B cell (primary cell): Measurements from ENCODE around the gene ZNF189. TPM values are rescaled to one million over a fixed set of nuclear protein-coding genes. Genes with fewer than 3 reads are reported as not detected.

Source experiments
- ATAC-seq: fragments of 200-7000 bp; cut with Tn5 transposase; one replicate; pipeline ENCODE4 v1.10.0; 2021; ENCODE audit warnings: low read depth, mild to moderate bottlenecking, moderate number of reproducible peaks, moderate library complexity
- CTCF ChIA-PET: fragments of 350-600 bp; sonication (Branson Sonifier 250); formaldehyde crosslinking; loops from one replicate; lab custom pipeline; 2021; ENCODE audit warnings: antibody characterized with exemption, inconsistent platforms; lab: Charles Lee
- POLR2A ChIA-PET: fragments of 350-600 bp; sonication (Branson Sonifier 250); formaldehyde crosslinking; loops from one replicate; lab custom pipeline; 2021; ENCODE audit warnings: antibody characterized with exemption; lab: Charles Lee
- DNase-seq: peaks from one replicate; pipeline ENCODE4 v3.0.0; 2013
- H2AFZ ChIP-seq: 2 replicates; pipeline ENCODE4 v1.6.1; 2012; ENCODE audit warnings: mild to moderate bottlenecking, low read depth, low read length; ENCODE audit not compliant: insufficient read depth, poor library complexity, severe bottlenecking
- H3K27ac ChIP-seq, 2 donors: 1 replicate in 1 of 2; 2 replicates in 1 of 2; pipeline ENCODE4 v1.5.1; 2012 to 2013; ENCODE audit warnings: low read length in 2 of 2, mild to moderate bottlenecking in 2 of 2, moderate library complexity in 1 of 2
- H3K27me3 ChIP-seq, 4 experiments: fragments of 200-600 bp in 1 of 4; sonication (generic) in 1 of 4; replicated peaks in 1 of 4; 1 replicate in 2 of 4; 2 replicates in 2 of 4; pipeline versions ENCODE4 v1.6.1 to v1.7.0; 2013 to 2016; ENCODE audit warnings: low read length in 3 of 4, mild to moderate bottlenecking in 2 of 4, mixed read lengths in 1 of 4, moderate library complexity in 1 of 4; ENCODE audit not compliant: insufficient read depth in 4 of 4, control insufficient read depth in 3 of 4; ENCODE audit errors: control extremely low read depth in 1 of 4
- H3K36me3 ChIP-seq, 2 experiments: replicated peaks in 1 of 2; 1 replicate in 1 of 2; 2 replicates in 1 of 2; pipeline versions ENCODE4 v1.6.1 to v1.7.1; 2013; ENCODE audit warnings: low read length in 1 of 2; ENCODE audit not compliant: insufficient read depth in 2 of 2, control insufficient read depth in 1 of 2; ENCODE audit errors: control extremely low read depth in 1 of 2, extremely low read depth in 1 of 2
- H3K4me1 ChIP-seq, 2 donors: fragments of 200-600 bp in 1 of 2; sonication (generic) in 1 of 2; 1 replicate in 1 of 2; 2 replicates in 1 of 2; pipeline versions ENCODE4 v1.5.1 to v1.6.1; 2013 to 2017; ENCODE audit warnings: low read length in 2 of 2; ENCODE audit not compliant: control insufficient read depth in 2 of 2, insufficient read depth in 2 of 2
- H3K4me2 ChIP-seq: replicated peaks from 2 replicates; pipeline ENCODE3; 2012; ENCODE audit warnings: mild to moderate bottlenecking, low read depth, low read length; ENCODE audit not compliant: poor library complexity, severe bottlenecking
- H3K4me3 ChIP-seq, 5 experiments: fragments of 200-600 bp in 1 of 5; sonication (generic) in 1 of 5; 1 replicate in 3 of 5; 2 replicates in 2 of 5; pipeline versions ENCODE4 v1.5.1 to v1.7.0; 2011 to 2016; ENCODE audit warnings: low read length in 4 of 5, mild to moderate bottlenecking in 4 of 5, low read depth in 2 of 5, control low read depth in 1 of 5, moderate library complexity in 1 of 5; ENCODE audit not compliant: insufficient read depth in 1 of 5; ENCODE audit errors: control extremely low read depth in 1 of 5, extremely low read depth in 1 of 5
- H3K79me2 ChIP-seq: fragments of 200-600 bp; sonication (generic); one replicate; pipeline ENCODE4 v1.6.0; 2016; ENCODE audit warnings: low read length; ENCODE audit not compliant: control insufficient read depth, insufficient read depth
- H3K9ac ChIP-seq: fragments of 200-600 bp; sonication (generic); 2 replicates; pipeline ENCODE4 v1.6.1; 2017; ENCODE audit warnings: mild to moderate bottlenecking, low read length, moderate library complexity
- H3K9me3 ChIP-seq, 3 donors: one replicate each; pipeline versions ENCODE4 v1.6.1 to v1.7.1; 2013; ENCODE audit warnings: low read length in 2 of 3; ENCODE audit not compliant: control insufficient read depth in 2 of 3, insufficient read depth in 1 of 3; ENCODE audit errors: control extremely low read depth in 1 of 3
- H4K20me1 ChIP-seq: 2 replicates; pipeline ENCODE4 v1.6.0; 2012; ENCODE audit warnings: mild to moderate bottlenecking, low read length; ENCODE audit not compliant: insufficient read depth, control insufficient read depth, poor library complexity, severe bottlenecking
- H3K27ac Mint-ChIP-seq: one replicate; pipeline ENCODE4 v1.8.0; 2021; ENCODE audit warnings: mixed read lengths
- H3K27me3 Mint-ChIP-seq: one replicate; pipeline ENCODE4 v1.8.0; 2021; ENCODE audit warnings: mixed read lengths
- H3K4me1 Mint-ChIP-seq: one replicate; pipeline ENCODE4 v1.8.0; 2021; ENCODE audit warnings: mixed read lengths
- H3K4me3 Mint-ChIP-seq: one replicate; pipeline ENCODE4 v1.8.0; 2021; ENCODE audit warnings: mixed read lengths
- H3K9me3 Mint-ChIP-seq: one replicate; pipeline ENCODE4 v1.8.0; 2022; ENCODE audit warnings: mixed read lengths; ENCODE audit not compliant: insufficient read depth
- EZH2 ChIP-seq: IDR thresholded peaks from 2 replicates; pipeline ENCODE4 v1.6.1; 2012; ENCODE audit warnings: borderline replicate concordance, low read depth, mild to moderate bottlenecking, moderate library complexity, low read length; ENCODE audit not compliant: insufficient read depth, poor library complexity, severe bottlenecking
- WGBS: methylation state at CpG from one replicate; pipeline ENCODE4 v1.1.5; 2013; ENCODE audit warnings: missing lambda C conversion rate; ENCODE audit not compliant: insufficient coverage; 5-methylcytosine and 5-hydroxymethylcytosine counted together
- intact Hi-C: fragments of 100-400 bp; cut with micrococcal nuclease; formaldehyde crosslinking; loops from one replicate; pipeline ENCODE4 v1.10.0; 2022
- polyA plus RNA-seq: library from polyadenylated mRNA; depleted of rRNA; stranded (reverse); fragments of >200 nt; gene quantifications from 2 replicates; pipeline ENCODE4 v1.2.3, GENCODE V29; 2012
- total RNA-seq, 2 donors: library from RNA; stranded (reverse); fragments of 120-200 nt in 1 of 2; gene quantifications; 1 replicate in 1 of 2; 2 replicates in 1 of 2; pipeline versions ENCODE4 v1.2.3 to v1.2.4, GENCODE V29; 2013 to 2022
- TF ChIP-seq, protein P1 (sequence below): fragments of 200-600 bp; IDR thresholded peaks from one replicate; pipeline ENCODE4 v1.8.0; 2022; ENCODE audit warnings: antibody characterized with exemption, mild to moderate bottlenecking

Gene ZNF189
- total and polyA plus RNA-seq, 2 donors (not counting 1 experiment from before 2014, with no cell fraction given) = 4.0 to 25.7 TPM

DNA sequence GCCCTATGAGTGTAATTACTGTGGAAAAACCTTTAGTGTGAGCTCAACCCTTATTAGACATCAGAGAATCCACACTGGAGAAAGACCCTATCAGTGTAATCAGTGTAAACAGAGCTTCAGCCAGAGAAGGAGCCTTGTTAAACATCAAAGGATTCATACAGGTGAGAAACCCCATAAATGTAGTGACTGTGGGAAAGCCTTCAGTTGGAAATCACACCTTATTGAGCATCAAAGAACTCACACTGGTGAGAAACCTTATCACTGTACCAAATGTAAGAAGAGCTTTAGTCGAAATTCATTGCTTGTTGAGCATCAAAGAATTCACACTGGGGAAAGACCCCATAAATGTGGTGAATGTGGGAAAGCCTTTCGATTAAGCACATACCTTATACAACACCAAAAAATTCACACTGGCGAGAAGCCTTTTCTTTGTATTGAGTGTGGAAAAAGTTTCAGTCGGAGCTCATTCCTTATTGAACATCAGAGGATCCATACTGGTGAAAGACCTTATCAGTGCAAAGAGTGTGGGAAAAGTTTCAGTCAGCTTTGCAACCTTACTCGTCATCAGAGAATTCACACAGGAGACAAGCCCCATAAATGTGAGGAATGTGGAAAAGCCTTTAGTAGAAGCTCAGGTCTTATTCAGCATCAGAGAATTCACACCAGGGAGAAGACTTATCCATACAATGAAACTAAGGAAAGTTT, 9.9 kb downstream of the ZNF189 start:
- CTCF ChIA-PET = interaction anchor here (1.0 kb wide), 1 partner anchor 15 kb away, joined by 3 read pairs; no protein-coding TSS in a partner anchor
- Mint-ChIP-seq H3K4me3 (no peak overlapping the region), H3K9me3 (peaks cover 43% of the 10 kb centered on the region), H3K27me3 (no peaks in the 10 kb centered on the region), H3K4me1 (no peaks in the 10 kb centered on the region), H3K27ac (no peak overlapping the region)
- Histone ChIP-seq H3K4me3 (no peak overlapping the region), H3K4me1 (no peaks in the 10 kb centered on the region), H3K27ac (no peak overlapping the region), H3K9me3 (peaks cover 15 to 62% (median 37%) of the 10 kb centered on the region in 3 donors), H3K36me3 (peaks cover 25 to 51% of the 10 kb centered on the region in 2 experiments), H3K4me2 (no peak overlapping the region), H3K9ac (no peak overlapping the region), H2AFZ (no peak overlapping the region), H4K20me1 (no peaks in the 10 kb centered on the region), H3K27me3 (no peaks in the 10 kb centered on the region), H3K79me2 (no peaks in the 10 kb centered on the region)
- intact Hi-C loops = no loop called here
- POLR2A ChIA-PET = interaction anchor here (0.8 kb wide), 1 partner anchor 10 kb away, joined by 3 read pairs; the partner anchor contains the start of genes MRPL50 and ZNF189
- DNase-seq = no peak
- ATAC-seq = no peak
- WGBS = no CpG with 5 or more reads among the region's 5 CpGs
- no peak for TF ChIP-seq EZH2
- TF ChIP-seq, protein P1, sequence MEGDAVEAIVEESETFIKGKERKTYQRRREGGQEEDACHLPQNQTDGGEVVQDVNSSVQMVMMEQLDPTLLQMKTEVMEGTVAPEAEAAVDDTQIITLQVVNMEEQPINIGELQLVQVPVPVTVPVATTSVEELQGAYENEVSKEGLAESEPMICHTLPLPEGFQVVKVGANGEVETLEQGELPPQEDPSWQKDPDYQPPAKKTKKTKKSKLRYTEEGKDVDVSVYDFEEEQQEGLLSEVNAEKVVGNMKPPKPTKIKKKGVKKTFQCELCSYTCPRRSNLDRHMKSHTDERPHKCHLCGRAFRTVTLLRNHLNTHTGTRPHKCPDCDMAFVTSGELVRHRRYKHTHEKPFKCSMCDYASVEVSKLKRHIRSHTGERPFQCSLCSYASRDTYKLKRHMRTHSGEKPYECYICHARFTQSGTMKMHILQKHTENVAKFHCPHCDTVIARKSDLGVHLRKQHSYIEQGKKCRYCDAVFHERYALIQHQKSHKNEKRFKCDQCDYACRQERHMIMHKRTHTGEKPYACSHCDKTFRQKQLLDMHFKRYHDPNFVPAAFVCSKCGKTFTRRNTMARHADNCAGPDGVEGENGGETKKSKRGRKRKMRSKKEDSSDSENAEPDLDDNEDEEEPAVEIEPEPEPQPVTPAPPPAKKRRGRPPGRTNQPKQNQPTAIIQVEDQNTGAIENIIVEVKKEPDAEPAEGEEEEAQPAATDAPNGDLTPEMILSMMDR = no peak

DNA sequence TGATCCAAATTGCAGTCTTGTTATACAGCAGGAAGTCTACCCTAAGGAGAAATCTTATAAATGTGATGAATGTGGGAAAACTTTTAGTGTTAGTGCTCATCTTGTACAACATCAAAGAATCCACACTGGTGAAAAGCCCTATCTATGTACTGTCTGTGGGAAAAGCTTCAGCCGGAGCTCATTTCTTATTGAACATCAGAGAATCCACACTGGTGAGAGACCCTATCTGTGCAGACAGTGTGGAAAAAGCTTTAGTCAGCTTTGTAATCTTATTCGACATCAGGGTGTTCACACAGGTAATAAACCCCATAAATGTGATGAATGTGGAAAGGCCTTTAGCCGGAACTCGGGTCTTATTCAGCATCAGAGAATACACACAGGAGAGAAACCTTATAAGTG, 10.4 kb downstream of the ZNF189 start:
- Histone ChIP-seq H3K9ac (no peak overlapping the region), H3K4me3 (no peak overlapping the region), H3K36me3 (peaks cover 25 to 45% of the 10 kb centered on the region in 2 experiments), H3K79me2 (no peaks in the 10 kb centered on the region), H3K4me1 (no peaks in the 10 kb centered on the region), H2AFZ (no peak overlapping the region), H3K27me3 (no peaks in the 10 kb centered on the region), H4K20me1 (no peaks in the 10 kb centered on the region), H3K4me2 (no peak overlapping the region), H3K9me3 (peaks cover 15 to 66% (median 37%) of the 10 kb centered on the region in 3 donors), H3K27ac (no peak overlapping the region)
- no peaks in the 10 kb centered on the region for H3K27me3 Mint-ChIP-seq
- ChIA-PET POLR2A (interaction anchor here (0.8 kb wide), 1 partner anchor 10 kb away, joined by 3 read pairs; the partner anchor contains the start of genes MRPL50 and ZNF189), CTCF (interaction anchor here (1.0 kb wide), 1 partner anchor 16 kb away, joined by 3 read pairs; no protein-coding TSS in a partner anchor)
- peaks cover 42% of the 10 kb centered on the region for H3K9me3 Mint-ChIP-seq
- no peak overlapping the region for H3K4me3 Mint-ChIP-seq
- no peaks in the 10 kb centered on the region for H3K4me1 Mint-ChIP-seq
- no peak overlapping the region for H3K27ac Mint-ChIP-seq
- TF ChIP-seq, protein P1 = no peak
- TF ChIP-seq EZH2 = no peak
- intact Hi-C loops = no loop called here
- DNase-seq (no peak), ATAC-seq (no peak)
- WGBS = 100% methylated on average over 2 of the region's 4 CpGs
